Fibroblast of skin of right quadriceps (primary cell): ENCODE data around the gene NDRG3.
"Not testable (repeated sequence)": the region's sequence is repeated elsewhere in the genome, so short reads cannot be mapped to it uniquely, and the experiment has no call there.

ENCODE experiments used
- DNase-seq: peaks from one replicate; pipeline ENCODE4 v3.0.0-alpha.2; 2013

The NDRG3 gene

DNA sequence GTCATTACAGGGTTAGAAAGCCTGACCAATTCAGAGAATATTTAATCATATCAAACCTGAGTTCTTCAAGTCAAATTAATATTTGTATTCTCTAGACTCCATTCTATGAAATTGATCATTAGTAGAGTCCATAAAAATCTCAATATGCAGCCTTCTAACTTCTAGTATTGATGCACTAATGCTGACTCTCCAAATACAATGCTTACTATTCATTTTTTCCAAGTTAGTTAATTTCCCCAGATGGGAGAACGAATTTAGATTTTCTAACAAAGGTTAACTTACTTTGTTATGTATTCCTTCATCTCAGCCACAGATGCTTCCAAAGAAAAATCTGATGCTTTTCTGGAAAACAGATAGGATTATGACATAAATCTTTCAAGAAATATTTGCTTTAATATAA, 12.4 kb upstream of the NDRG3 start:
- no peak for DNase-seq

DNA sequence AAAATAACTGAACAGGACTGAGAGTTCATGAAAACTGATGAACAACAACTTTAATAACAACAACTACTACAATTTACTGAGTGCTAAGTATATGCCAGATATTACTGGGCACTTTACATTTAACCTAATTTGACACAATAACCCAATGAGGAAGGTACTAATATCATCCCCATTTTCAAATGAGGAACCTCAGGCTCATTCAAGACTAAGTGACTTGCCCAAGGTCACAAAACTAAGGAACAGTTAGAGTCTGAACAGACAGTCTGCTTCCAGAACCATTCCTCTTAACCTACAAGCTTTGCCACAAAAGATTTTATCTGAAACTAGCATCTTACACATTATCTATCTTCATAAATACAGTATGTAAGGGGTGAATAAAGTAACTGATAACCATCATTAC, 10.6 kb upstream of the NDRG3 start:
- DNase-seq = no peak

DNA sequence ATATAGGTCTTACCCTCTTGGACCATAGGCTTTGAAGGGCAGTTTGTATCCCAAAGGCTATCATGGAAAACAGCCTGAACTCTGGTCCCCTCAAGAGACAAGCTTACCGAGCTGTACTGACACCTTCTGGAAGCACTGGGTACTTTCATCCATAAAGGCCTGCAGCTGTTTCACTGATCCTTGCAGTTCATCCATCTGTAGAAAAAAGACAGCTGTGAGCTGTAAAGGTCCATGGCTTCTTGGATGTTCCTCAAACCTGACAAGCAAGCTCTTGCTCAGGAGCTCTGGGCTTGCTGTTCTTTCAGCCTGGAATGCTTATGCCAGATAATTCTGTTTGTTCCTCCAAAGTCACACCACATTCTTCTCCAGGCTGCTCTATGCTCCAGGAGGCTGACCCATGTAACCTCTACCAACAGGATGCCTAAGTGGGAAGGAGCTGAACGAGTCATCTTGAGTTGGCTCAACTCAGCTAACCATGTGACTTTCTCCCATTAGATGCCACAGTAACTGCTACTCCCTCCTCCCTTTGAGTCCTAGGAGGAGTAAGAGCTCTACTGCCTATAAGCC, 8.8 kb upstream of the NDRG3 start:
- DNase-seq = peak; percentile 59

- no peak for DNase-seq
These were observed 6.7 kb upstream of the NDRG3 start for GRCh38 chr20:36752582-36752981.

DNA sequence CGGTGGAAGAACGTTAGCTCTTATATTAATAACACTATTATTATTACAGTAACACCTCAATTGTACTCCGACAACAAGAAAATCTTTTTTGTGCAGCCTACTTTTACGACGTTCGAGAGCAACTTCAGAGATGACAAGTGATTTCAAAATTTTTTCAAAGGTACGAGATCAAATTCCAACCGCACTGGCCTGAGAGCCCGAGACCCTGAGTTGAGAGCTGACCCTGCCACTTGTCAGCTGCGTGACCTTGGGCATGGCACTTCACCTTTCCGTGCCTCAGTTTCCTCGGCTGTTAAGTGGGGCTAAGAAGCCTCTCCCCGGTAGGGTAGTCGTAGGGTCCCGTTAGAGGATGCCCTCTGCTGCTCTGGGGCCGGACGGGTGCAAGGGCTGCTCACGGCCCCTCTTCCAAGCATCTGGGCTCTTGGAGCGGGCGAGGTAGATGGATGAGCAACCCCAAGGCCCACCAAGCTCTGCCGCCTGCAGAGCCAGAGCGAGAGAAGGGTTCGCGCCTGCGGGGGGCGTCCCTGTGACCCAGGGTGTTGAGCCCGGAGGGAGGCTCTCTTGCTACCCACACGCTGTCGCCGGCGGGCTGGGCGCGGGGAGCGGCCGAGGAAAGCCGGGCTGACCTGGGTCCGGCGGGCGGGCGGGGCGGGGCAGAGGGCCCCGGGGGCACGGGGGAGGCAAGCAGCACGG, 510 bp downstream of the NDRG3 start:
- DNase-seq = peak; percentile 6

DNA sequence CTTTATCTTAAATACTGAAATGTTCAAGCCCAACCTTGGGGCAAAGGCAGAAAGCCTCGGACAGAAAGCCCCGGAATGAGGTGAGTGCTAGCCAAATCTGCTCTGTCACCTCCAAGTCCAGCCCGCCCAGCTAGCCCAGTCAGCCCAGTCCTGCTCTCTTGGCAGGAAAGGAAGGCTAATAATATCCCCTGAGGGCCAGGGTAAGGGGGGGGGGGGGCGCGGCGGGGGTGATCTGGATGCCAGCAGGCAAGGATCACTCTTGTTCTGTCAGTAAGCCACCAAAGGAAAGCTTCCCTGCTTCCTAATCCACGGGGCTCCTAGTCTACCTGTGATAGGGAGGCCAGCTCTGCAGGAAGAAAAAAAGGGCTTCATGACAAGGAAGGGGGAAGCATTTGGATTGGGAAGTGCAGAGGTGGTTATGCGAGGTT, 1.1 kb downstream of the NDRG3 start:
- peak; percentile 23 for DNase-seq

- no peak for DNase-seq
These were observed 1.6 kb downstream of the NDRG3 start for GRCh38 chr20:36744243-36744642.

DNA sequence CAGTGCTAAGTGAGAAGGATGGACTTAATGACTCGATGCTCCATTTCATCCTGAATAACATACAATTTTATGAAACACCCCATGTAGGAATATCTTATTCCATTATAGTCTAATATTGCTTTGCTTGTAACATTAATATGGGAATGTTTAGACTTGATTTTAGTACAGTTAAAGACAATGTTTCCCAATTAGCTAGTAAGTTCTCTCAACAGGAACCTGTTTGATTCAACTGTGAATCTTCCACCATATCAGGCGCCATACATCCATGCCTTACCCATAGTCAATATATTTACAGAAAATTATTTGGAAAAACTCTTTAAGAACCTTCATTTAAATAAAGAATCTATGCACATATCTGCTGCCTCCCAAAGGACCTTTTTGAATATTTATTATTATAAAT, 3.3 kb downstream of the NDRG3 start:
- no peak for DNase-seq

DNA sequence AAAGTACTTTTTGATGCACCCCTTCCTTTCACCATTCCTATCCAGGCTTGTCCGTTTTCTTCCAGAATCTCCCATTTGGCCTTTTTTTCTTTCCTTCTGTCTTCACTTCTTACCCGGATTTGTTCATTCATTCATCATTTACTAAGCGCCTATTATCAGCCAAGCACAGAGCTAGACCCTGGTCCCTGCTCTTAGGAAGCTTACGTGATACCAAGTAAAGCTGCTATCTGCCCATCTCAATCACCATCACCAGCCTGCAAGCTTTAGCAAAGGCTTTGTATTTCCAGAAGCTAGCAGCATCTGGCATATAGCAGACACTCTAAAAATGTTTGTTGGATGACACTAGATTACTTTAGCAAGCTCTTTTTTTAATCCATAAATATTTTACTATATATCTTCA, 4.8 kb downstream of the NDRG3 start:
- no peak for DNase-seq

DNA sequence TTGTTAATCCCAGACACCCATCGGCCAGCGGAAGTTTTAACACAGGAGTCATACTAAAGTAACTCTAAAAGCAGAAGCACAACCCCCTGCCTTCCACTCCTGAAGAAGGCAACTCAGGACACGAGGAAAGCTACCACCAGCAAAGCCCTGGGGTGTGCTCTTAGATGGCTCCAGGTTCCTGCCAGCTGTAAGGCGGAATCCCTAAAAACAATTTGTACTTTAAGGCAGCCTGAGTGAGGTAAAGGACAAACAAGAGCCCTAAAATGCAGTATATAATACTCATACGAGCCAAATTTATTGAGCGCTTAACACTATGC, 8.7 kb downstream of the NDRG3 start:
- DNase-seq = no peak

GRCh38 chr20:36736451-36737182, 9.3 kb downstream of the NDRG3 start:
- DNase-seq = no peak

GRCh38 chr20:36732456-36732855, 13.4 kb downstream of the NDRG3 start:
- no peak for DNase-seq

DNA sequence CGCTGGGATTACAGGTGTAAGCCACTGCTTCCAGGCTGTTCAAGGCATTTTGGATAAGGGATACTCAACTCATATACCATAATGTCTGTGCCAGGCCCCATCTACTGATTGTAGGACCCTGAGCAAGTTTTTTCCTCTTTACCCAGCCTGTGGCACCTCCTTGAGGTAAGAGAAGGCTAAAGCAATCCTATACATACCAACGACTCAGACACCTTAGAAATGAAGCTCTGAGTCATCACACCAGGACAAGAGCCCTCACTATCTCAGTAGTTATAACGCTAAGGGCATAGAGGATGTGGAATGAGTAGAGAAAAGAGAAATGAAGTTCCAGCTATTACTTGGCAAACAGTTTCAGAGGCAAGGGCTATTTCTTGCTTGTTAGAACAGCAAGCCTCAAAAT, 16.9 kb downstream of the NDRG3 start:
- DNase-seq = peak; percentile 28

DNA sequence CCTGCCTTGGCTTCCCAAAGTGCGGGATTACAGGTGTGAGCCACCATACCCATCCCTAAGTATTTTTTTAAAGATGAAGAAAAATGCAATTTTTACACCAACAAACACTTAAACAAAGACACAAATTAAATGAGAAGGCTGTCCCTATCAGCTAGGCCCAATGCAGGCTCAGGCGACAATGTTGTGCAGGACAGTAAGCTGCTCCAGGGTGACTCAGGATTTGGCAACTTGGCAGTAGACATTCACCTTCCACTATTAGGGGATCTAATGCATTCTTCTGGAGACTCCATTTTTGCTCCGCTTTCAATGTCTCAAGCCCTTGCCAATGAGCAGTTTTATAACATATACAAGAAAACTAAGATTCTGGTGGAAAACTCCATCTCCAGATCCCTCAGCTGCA, 19.7 kb downstream of the NDRG3 start:
- DNase-seq = no peak

DNA sequence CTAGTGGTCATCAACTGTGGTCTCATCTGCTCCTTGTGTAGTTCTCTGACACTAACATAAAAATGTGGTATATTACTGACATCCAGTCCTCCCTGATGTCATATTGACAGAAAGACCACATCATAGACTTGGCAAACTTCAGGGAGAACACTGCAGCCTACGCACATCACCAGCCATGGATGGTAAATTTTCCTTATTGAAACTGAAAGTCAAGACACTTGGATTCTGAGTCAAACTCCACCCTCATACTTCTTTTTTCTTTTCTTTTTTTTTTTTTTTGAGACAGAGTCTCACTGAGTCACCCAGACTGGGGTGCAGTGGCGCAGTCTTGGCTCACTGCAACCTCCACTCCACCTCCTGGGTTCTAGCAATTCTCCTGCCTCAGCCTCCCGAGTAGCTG, 25.4 kb downstream of the NDRG3 start:
- DNase-seq = no peak

GRCh38 chr20:36717657-36718056, 28.2 kb downstream of the NDRG3 start:
- no peak for DNase-seq

GRCh38 chr20:36717021-36717420, 28.9 kb downstream of the NDRG3 start:
- no peak for DNase-seq

DNA sequence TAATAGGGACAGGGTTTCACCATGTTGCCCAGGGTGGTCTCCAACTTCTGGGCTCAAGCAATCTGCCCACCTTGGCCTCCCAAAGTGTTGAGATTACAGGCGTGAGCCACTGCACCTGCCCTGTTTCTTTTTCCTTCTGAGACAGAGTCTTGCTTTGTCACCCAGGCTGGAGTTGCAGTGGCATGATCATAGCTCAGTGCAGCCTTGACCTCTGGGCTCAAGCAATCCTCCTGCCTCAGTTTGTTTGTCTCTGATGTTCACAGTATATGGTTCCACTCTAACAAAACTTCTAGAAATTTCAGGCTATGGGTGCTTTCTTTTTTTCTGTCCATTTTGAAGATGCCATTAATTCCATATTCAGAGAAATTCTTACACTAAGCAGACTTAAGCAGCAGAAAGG, 33.1 kb downstream of the NDRG3 start:
- no peak for DNase-seq

DNA sequence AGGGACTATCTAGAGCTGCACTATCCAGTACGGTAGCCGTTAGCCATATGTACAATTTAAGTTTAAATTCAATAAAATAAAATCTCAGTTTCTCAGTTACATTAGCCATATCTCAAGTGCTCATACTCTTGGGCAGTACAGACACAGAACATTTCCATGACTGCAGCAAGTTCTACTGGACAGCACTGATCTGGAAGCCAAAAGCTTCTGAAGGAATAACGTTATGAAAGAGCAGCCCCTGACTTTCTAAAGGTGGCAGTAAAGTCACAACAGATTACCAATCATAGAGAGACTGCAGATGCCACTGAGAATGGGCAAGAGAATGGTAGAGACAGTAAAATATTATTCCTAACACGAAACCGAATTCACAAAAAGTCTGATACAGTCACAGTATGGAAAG, 36.8 kb downstream of the NDRG3 start:
- DNase-seq = no peak

GRCh38 chr20:36703530-36703929, 42.4 kb downstream of the NDRG3 start:
- no peak for DNase-seq

DNA sequence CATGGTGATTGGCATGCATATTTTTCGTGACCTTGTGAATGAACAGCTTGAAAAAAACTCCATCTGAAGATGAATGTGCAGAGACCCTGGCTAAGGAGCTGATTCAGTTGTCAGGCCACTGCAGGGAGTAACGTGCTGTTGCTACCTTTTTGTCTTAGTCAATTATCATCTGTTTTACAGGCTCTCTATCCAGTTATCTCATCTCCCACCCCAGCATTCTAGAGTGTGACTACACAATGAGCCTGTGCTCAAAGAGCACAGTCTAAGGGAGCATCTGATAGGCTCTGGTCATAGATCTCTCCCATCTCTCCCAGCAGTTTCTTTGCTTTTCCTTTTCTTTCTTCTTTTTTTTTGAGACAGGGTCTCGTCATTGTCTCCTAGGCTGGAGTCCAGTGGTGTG, 45.5 kb downstream of the NDRG3 start:
- no peak for DNase-seq

DNA sequence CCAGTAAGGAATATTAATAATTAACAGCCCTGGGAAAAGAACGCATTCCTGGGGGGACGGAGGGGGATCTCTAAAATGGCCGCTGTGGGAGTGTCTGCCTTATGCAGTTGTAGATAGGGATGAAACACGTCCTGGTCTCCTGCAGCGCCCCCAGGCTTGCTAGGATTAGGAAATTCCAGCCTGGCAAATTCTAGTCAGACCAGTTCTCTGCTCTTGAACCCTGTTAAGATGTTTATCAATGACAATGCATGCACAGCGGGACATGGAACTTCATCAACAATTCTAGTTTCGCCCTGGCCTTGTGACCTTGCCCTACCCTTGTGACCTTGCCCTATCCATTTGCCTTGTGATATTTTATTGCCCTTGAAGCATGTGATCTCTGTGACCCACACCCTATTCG, 50.4 kb downstream of the NDRG3 start:
- not testable (repeated sequence) for DNase-seq

GRCh38 chr20:36688630-36689029, 57.3 kb downstream of the NDRG3 start:
- no peak for DNase-seq

DNA sequence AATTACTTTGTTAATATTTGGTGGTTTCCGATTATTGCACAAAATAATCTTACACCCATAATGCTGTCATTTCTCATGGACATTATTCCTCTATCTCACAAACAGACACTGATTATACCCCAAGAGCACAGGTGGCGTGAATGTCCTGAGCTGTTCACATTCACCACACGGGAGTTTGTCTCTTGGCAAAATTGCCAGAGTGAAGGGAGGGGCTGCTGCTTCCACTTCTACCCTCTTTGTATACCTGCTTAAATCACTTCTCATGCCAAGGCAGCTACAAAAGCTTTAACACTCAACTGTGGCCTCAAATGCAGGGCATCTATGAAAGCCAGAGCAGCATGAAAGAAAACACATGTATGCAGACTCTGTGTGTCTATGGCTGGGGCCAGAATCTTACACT, 58.0 kb downstream of the NDRG3 start:
- DNase-seq = no peak

DNA sequence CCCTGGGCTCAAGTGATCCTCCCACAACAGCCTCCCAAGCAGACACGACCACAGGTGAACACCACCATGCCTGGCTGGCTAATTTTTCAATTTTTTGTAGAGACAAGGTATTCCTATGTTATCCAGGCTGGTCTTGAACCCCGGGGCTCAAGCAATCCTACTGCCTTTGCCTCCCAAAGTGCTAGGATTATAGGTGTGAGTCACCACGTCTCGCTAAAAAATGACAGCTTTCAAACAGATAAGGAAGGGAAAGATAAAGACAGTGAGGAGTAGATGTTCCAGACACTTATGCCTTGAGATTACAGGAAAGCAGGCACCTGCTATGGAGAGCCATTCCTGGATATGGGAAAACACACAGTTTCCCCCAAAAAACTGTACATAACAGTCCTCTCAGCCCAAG, 58.9 kb downstream of the NDRG3 start:
- no peak for DNase-seq
